Measurements from ENCODE around the gene MEGF9. TPM values are rescaled to one million over a fixed set of nuclear protein-coding genes. Genes with fewer than 3 reads are reported as not detected.
A peak's percentile ranks its signal among the peaks of the same experiment; 100 is the strongest.

The MEGF9 gene
- total RNA-seq = 3.5 TPM
- 3.7 TPM for polyA plus RNA-seq
- long read RNA-seq, donor 1 = 0 reads
- long read RNA-seq, donor 2 = 0 reads
- long read RNA-seq, donor 3 = 0 reads
- long read RNA-seq, donor 4, full-length matches to known transcripts = 2 of 2 reads
- long read RNA-seq, donor 4, partial matches to known transcripts = 0 of 2 reads
- long read RNA-seq, donor 4, other reads (novel, unspliced or antisense) = 0 of 2 reads
- long read RNA-seq, donor 5 = 0 reads
- long read RNA-seq, donor 6 = 0 reads
- long read RNA-seq, donor 7 = 0 reads
- long read RNA-seq, donor 8 = 0 reads
- long read RNA-seq, donor 9 = 0 reads
- long read RNA-seq, donor 10, full-length matches to known transcripts = 2 of 2 reads
- long read RNA-seq, donor 10, partial matches to known transcripts = 0 of 2 reads
- long read RNA-seq, donor 10, other reads (novel, unspliced or antisense) = 0 of 2 reads

DNA sequence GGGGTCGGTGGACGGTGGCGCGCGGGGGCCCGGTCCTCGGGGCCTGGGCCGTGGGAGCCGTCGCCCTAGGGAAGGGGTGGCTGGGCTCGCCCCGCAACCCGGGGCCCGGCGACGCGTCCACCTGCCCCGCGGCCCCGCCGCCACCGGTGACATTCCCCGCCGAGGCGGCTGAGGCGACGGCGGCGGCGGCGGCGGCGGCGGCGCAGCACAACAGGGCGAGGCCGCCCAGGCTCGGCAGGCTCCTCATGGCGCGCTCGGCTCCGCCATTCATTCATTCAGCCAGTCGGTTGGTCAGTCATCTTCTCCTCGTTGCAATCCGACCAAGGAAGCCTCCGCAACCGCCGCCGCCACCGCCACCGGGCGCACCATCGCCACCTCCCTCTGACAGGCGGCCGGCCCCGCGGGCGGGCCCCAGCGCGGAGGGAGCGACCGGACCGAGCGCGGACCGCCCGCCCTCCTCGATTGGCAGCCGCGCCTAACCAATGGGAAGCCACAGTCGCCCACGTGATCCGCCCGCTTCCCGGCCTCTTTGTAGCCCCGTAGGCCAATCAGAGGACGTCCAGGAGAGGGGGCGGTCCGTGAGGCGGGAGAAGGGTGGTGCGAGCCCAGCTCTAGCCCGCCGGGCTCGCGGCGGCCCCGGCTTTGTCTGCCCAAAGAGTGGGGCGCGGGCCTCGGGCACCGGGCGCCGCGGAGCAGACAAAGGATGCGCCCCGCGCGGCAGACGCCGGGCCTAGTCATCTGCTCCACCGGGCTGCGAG, at the start of gene MEGF9:
Gene MEGF9 (minus strand): TSS at position 383 of the 758 bp plus-strand sequence. CDS start 112 bp downstream, at position 271.
- WGBS = under 1% methylated on average over 102 of the region's 102 CpGs

DNA sequence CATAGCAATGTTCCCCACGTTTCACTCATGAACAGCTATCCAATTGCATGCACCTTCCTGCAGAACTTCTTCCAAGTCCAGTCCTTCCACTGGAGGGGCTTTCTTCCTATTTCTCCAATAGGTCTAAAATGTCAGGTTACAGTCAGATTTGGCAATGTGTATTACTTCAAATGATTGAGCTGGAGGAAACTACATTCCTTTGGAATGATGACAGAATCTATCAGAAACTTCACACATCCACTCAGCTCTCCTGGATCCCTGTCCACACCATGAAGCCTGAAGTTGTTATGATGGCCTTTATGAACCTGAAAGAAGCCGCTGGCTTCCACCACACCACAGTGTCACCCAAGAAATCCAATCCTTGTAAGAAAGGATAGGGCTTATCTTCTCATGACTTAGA, 46.7 kb upstream of the MEGF9 start:
- Histone ChIP-seq H3K4me3 (ENCODE audit: low read length in 2 of 2) (no peak overlapping the region), H3K36me3 (ENCODE audit: control insufficient read depth in 2 of 2, insufficient read depth in 2 of 2, low read length in 1 of 2) (peaks cover 46 to 57% of the 10 kb centered on the region in 2 donors), H3K9me3 (ENCODE audit: control insufficient read depth in 2 of 2, insufficient read depth in 1 of 2, low read length in 1 of 2) (no peaks in the 10 kb centered on the region), H3K27me3 (ENCODE audit: control insufficient read depth in 2 of 2, insufficient read depth in 1 of 2, low read length in 1 of 2) (no peaks in the 10 kb centered on the region), H3K27ac (ENCODE audit: low read depth in 1 of 2, low read length in 1 of 2) (no peak overlapping the region), H3K4me1 (ENCODE audit: control insufficient read depth in 2 of 2, insufficient read depth in 2 of 2, low read length in 2 of 2) (no peaks in the 10 kb centered on the region)
- 91% methylated on average over 2 of the region's 2 CpGs for WGBS
- DNase-seq (ENCODE audit: low read depth in 6 of 9, low spot score in 9 of 9) = no peak

More for the DNA sequence above, at the start of gene MEGF9:
- Histone ChIP-seq H3K27ac (ENCODE audit: low read depth in 1 of 2, low read length in 1 of 2) (peak within 1 kb of the TSS in 1 of 2 donors; percentile 74), H3K36me3 (ENCODE audit: control insufficient read depth in 2 of 2, insufficient read depth in 2 of 2, low read length in 1 of 2) (no peaks in the 10 kb centered on the region), H3K9me3 (ENCODE audit: control insufficient read depth in 2 of 2, insufficient read depth in 1 of 2, low read length in 1 of 2) (no peaks in the 10 kb centered on the region), H3K4me3 (ENCODE audit: low read length in 2 of 2) (peak within 1 kb of the TSS; percentile 66 to 84), H3K4me1 (ENCODE audit: control insufficient read depth in 2 of 2, insufficient read depth in 2 of 2, low read length in 2 of 2) (peaks cover 14 to 23% of the 10 kb centered on the region in 2 donors), H3K27me3 (ENCODE audit: control insufficient read depth in 2 of 2, insufficient read depth in 1 of 2, low read length in 1 of 2) (peaks cover 0 to 10% of the 10 kb centered on the region in 2 donors)
- DNase-seq (ENCODE audit: low read depth in 6 of 9, low spot score in 9 of 9) = peak; percentile 85 to 98 (median 94)

DNA sequence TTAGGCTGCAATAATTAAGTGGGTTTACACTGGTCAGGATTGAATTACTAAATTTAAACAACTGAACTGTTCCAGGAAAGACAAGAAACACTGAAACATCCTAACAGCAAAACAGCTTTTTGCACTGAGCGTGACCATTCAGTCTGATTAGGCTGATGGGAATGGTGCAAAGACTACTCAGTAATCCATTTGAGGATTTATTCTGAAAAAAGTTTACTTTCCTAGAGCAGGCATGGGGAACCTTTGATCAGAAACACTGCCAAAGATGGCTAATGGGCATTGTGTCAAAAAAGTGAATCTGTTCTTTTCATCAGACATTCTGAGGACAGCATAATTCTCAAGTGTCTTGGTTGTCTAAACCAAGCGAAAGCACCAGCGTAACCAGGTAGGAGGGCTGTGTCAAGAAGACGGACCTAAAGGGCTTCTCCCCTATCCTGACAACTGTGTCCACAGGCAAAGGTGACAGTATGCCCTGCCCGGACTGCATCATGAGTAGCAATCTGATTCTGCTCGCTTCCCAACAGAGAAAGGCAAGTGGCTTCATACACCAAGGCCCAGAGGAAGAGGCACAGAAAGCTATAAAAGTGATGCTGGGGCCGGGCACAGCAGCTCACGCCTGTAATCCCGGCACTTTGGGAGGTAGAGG, 45.6 kb upstream of the MEGF9 start:
- no peak for DNase-seq (ENCODE audit: low read depth in 6 of 9, low spot score in 9 of 9)
- peaks cover 38 to 50% of the 10 kb centered on the region in 2 donors for H3K36me3 ChIP-seq (ENCODE audit: control insufficient read depth in 2 of 2, insufficient read depth in 2 of 2, low read length in 1 of 2)
- no peaks in the 10 kb centered on the region for H3K27me3 ChIP-seq (ENCODE audit: control insufficient read depth in 2 of 2, insufficient read depth in 1 of 2, low read length in 1 of 2)
- H3K9me3 ChIP-seq (ENCODE audit: control insufficient read depth in 2 of 2, insufficient read depth in 1 of 2, low read length in 1 of 2) = no peaks in the 10 kb centered on the region
- H3K4me1 ChIP-seq (ENCODE audit: control insufficient read depth in 2 of 2, insufficient read depth in 2 of 2, low read length in 2 of 2) = no peaks in the 10 kb centered on the region
- 97% methylated on average over 9 of the region's 9 CpGs for WGBS
- H3K4me3 ChIP-seq (ENCODE audit: low read length in 2 of 2) = no peak overlapping the region
- H3K27ac ChIP-seq (ENCODE audit: low read depth in 1 of 2, low read length in 1 of 2) = no peak overlapping the region

DNA sequence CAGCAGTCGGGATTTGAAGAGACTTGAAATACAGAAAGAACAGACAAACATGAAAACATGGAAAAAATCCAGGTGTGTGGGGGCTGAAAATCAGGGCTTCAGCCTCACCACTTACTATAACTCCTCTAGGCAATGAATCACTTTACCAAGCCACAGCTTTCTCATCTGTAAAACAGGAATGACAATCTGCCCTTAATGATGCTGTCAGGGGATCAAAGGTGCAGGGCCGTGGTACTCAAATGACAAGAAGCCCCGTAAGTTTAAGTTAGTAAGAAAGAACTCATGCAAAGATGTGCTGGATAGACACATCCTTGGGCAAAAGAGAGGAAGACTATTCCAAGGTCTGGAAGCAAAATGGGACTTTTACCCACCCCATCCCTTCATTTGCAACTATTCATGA, 44.3 kb upstream of the MEGF9 start:
- no peaks in the 10 kb centered on the region for H3K4me1 ChIP-seq (ENCODE audit: control insufficient read depth in 2 of 2, insufficient read depth in 2 of 2, low read length in 2 of 2)
- H3K27ac ChIP-seq (ENCODE audit: low read depth in 1 of 2, low read length in 1 of 2) = no peak overlapping the region
- WGBS = 92% methylated on average over 3 of the region's 3 CpGs
- DNase-seq (ENCODE audit: low read depth in 6 of 9, low spot score in 9 of 9) = no peak
- H3K27me3 ChIP-seq (ENCODE audit: control insufficient read depth in 2 of 2, insufficient read depth in 1 of 2, low read length in 1 of 2) = no peaks in the 10 kb centered on the region
- no peak overlapping the region for H3K4me3 ChIP-seq (ENCODE audit: low read length in 2 of 2)
- H3K9me3 ChIP-seq (ENCODE audit: control insufficient read depth in 2 of 2, insufficient read depth in 1 of 2, low read length in 1 of 2) = no peaks in the 10 kb centered on the region
- peaks cover 26 to 37% of the 10 kb centered on the region in 2 donors for H3K36me3 ChIP-seq (ENCODE audit: control insufficient read depth in 2 of 2, insufficient read depth in 2 of 2, low read length in 1 of 2)

DNA sequence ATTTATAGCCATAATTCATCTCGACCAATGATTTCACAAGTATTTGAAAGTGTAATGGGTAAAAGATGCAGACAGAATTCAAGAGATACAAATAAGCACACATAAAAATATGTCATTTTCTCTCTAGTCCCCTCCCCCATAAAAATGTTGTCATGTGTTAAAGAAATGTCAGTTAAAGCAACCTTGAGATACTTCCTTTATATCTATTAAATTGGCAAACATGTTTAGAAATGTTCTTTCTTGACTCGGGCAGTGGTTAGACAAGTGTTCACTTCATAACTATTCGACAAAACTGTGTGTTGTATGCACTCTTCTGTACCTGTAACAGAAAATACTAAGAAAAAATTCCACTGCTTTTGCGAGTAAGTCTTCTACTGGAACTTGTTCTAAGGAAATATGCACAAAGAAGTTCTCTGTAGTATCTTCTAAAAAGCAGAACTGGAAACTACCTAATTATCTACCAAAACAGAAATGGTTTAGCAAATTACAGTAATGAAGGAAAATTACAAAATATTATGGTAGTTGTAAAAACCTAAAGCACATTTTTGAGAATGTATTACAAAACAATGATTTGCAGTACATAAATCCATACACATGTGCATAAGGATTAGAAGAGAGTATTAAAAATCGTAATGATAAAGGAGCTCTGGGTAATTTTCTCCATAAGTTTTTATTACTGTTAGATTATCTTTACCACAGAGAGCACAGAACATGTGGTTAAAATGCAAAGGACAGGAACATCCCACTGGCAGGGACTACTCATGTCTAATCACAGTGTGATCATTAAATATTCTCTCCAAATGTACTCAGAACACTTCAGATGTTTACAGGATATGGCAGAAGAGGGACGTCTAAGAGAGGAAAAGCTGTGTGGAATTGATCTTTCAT, 43.0 kb upstream of the MEGF9 start:
- 71% methylated on average over 6 of the region's 6 CpGs for WGBS
- H3K27ac ChIP-seq (ENCODE audit: low read depth in 1 of 2, low read length in 1 of 2) = no peak overlapping the region
- H3K4me1 ChIP-seq (ENCODE audit: control insufficient read depth in 2 of 2, insufficient read depth in 2 of 2, low read length in 2 of 2) = no peaks in the 10 kb centered on the region
- no peak overlapping the region for H3K4me3 ChIP-seq (ENCODE audit: low read length in 2 of 2)
- no peaks in the 10 kb centered on the region for H3K27me3 ChIP-seq (ENCODE audit: control insufficient read depth in 2 of 2, insufficient read depth in 1 of 2, low read length in 1 of 2)
- no peaks in the 10 kb centered on the region for H3K9me3 ChIP-seq (ENCODE audit: control insufficient read depth in 2 of 2, insufficient read depth in 1 of 2, low read length in 1 of 2)
- DNase-seq (ENCODE audit: low read depth in 6 of 9, low spot score in 9 of 9) = no peak
- H3K36me3 ChIP-seq (ENCODE audit: control insufficient read depth in 2 of 2, insufficient read depth in 2 of 2, low read length in 1 of 2) = peaks cover 16 to 27% of the 10 kb centered on the region in 2 donors

DNA sequence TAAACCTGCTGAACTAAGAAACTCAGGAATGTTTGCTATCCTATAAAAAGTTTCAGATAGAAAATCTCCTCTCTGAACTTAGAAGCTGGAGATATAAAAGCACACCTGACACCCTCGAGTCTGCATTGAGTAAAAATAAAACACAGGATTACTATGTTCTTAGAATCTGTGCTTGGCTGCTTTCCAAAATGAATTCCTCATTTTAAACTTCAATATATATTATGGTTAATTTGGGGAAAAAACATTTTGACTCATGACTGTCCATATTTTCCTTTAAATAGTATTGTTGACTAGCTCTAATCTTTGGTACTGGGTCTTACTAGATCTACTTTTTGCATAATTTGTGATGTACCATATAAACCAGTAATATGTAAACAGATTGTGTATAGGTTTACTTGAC, 42.3 kb upstream of the MEGF9 start:
- DNase-seq (ENCODE audit: low read depth in 6 of 9, low spot score in 9 of 9) = no peak
- H3K4me3 ChIP-seq (ENCODE audit: low read length in 2 of 2) = no peak overlapping the region
- 29% methylated on average over 1 of the region's 1 CpG for WGBS
- no peaks in the 10 kb centered on the region for H3K4me1 ChIP-seq (ENCODE audit: control insufficient read depth in 2 of 2, insufficient read depth in 2 of 2, low read length in 2 of 2)
- H3K27ac ChIP-seq (ENCODE audit: low read depth in 1 of 2, low read length in 1 of 2) = no peak overlapping the region
- peaks cover 15 to 25% of the 10 kb centered on the region in 2 donors for H3K36me3 ChIP-seq (ENCODE audit: control insufficient read depth in 2 of 2, insufficient read depth in 2 of 2, low read length in 1 of 2)
- no peaks in the 10 kb centered on the region for H3K9me3 ChIP-seq (ENCODE audit: control insufficient read depth in 2 of 2, insufficient read depth in 1 of 2, low read length in 1 of 2)
- no peaks in the 10 kb centered on the region for H3K27me3 ChIP-seq (ENCODE audit: control insufficient read depth in 2 of 2, insufficient read depth in 1 of 2, low read length in 1 of 2)

DNA sequence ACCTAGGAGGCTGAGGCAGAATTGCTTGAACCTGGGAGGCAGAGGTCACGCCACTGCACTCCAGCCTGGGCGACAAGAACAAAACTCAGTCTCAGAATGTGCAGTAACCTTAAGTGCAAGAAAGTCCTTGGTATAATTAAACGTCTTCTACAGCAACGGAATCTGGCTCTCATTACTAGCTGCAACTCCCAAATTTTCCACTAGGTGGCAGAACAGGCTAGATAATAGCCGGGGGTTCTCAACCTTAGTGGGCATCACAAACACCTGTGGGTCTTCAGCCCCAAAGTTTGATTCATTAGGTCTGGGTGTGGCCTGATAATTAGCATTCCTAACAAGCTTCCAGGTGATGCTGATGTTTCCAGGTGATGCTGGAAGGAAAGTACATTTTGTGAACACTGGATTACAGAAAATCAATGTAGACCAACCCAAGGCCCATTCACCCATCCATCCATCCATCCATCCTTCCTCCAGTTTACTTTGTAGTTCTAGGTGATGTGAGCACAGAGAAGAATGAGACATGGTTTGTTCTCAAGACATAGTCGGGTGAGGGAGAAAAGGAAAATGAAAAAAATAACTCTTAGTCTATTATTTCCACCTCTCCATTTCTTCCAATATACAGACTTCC, 41.7 kb upstream of the MEGF9 start:
- H3K4me1 ChIP-seq (ENCODE audit: control insufficient read depth in 2 of 2, insufficient read depth in 2 of 2, low read length in 2 of 2) = no peaks in the 10 kb centered on the region
- H3K9me3 ChIP-seq (ENCODE audit: control insufficient read depth in 2 of 2, insufficient read depth in 1 of 2, low read length in 1 of 2) = no peaks in the 10 kb centered on the region
- H3K27ac ChIP-seq (ENCODE audit: low read depth in 1 of 2, low read length in 1 of 2) = no peak overlapping the region
- WGBS = 35% methylated on average over 6 of the region's 6 CpGs
- H3K36me3 ChIP-seq (ENCODE audit: control insufficient read depth in 2 of 2, insufficient read depth in 2 of 2, low read length in 1 of 2) = peaks cover 9 to 19% of the 10 kb centered on the region in 2 donors
- no peaks in the 10 kb centered on the region for H3K27me3 ChIP-seq (ENCODE audit: control insufficient read depth in 2 of 2, insufficient read depth in 1 of 2, low read length in 1 of 2)
- peak; percentile 23 to 81 (median 68) for DNase-seq (ENCODE audit: low read depth in 6 of 9, low spot score in 9 of 9)
- no peak overlapping the region for H3K4me3 ChIP-seq (ENCODE audit: low read length in 2 of 2)

DNA sequence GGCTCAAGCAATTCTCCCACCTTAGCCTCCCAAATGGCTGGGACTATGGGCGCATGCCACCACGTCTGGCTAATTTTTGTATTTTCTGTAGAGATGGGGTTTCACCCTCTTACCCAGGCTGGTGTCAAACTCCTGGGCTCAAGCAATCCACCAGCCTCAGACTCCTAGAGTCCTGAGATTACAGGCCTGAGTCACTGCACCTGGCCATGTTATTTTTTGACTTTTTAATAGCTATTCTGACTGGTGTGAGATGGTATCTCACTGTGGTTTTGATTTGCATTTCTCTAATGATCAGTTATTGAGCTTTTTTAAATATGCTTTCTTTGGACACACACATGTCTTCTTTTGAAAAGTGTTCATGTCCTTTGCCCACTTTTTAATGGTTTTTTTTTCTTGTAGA, 40.8 kb upstream of the MEGF9 start:
- DNase-seq (ENCODE audit: low read depth in 6 of 9, low spot score in 9 of 9) = no peak
- 100% methylated on average over 2 of the region's 2 CpGs for WGBS

More for the DNA sequence above, 40.8 kb upstream of the MEGF9 start:
- Histone ChIP-seq H3K27me3 (ENCODE audit: control insufficient read depth in 2 of 2, insufficient read depth in 1 of 2, low read length in 1 of 2) (no peaks in the 10 kb centered on the region), H3K4me1 (ENCODE audit: control insufficient read depth in 2 of 2, insufficient read depth in 2 of 2, low read length in 2 of 2) (no peaks in the 10 kb centered on the region), H3K27ac (ENCODE audit: low read depth in 1 of 2, low read length in 1 of 2) (no peak overlapping the region), H3K9me3 (ENCODE audit: control insufficient read depth in 2 of 2, insufficient read depth in 1 of 2, low read length in 1 of 2) (no peaks in the 10 kb centered on the region), H3K36me3 (ENCODE audit: control insufficient read depth in 2 of 2, insufficient read depth in 2 of 2, low read length in 1 of 2) (peaks cover 6 to 13% of the 10 kb centered on the region in 2 donors), H3K4me3 (ENCODE audit: low read length in 2 of 2) (no peak overlapping the region)

Measured in thymus (tissue), 14 donors.